Measurements from ENCODE around the gene ZNF746. TPM values are rescaled to one million over a fixed set of nuclear protein-coding genes. Genes with fewer than 3 reads are reported as not detected.

ZNF746 gene
- total RNA-seq, 1 donor: 13.2 TPM

DNA sequence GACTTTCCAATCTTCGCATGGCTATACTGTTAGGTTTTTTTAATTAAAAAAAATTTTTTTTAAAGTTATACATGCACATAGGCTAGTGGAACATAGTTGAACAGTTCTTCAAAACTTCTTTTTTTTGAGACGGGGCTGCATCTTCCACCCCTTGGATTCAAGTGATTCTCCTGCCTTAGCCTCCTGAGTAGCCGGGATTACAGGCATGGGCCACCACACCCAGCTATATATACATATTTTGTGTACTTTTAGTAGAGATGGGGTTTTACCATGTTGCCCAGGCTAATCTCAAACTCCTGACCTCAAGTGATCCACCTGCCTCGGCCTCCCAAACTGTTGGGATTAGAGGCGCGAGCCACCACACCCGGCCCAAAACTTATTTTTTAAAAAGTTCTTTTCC lies 54.1 kb downstream of the ZNF746 start:
- no peak for TF ChIP-seq CTCF (IDR thresholded peaks at IDR 0.05; ENCODE audit: insufficient read depth, low read length)
- DNase-seq (ENCODE audit: low read depth): no peak
- H3K4me3 ChIP-seq (ENCODE audit: low read depth, low read length): no peak overlapping the region

GRCh38 chr7:149442924-149443323 lies 54.7 kb downstream of the ZNF746 start:
- no peak for DNase-seq (ENCODE audit: low read depth)
- H3K4me3 ChIP-seq (ENCODE audit: low read depth, low read length): no peak overlapping the region
- TF ChIP-seq CTCF (IDR thresholded peaks at IDR 0.05; ENCODE audit: insufficient read depth, low read length): no peak

DNA sequence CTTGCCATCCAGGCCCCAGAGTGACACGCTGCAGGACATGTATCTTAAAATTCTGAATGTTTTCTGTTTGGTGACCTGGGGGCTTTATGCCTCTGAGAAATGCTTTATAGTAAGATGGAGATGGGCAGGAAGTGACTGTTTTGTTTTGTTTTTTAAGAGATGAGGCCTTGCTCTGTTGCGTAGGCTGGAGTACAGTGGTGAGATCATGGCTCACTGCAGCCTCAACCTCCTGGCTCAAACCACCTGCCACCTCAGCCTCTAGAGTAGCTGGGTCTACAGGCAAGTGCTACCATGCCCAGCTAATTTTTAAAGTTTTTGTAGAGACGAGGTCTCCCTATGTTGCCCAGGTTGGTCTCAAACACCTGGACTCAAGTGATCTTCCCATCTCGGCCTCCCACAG lies 57.4 kb downstream of the ZNF746 start:
- H3K4me3 ChIP-seq (ENCODE audit: low read depth, low read length): no peak overlapping the region
- no peak for DNase-seq (ENCODE audit: low read depth)
- no peak for TF ChIP-seq CTCF (IDR thresholded peaks at IDR 0.05; ENCODE audit: insufficient read depth, low read length)

DNA sequence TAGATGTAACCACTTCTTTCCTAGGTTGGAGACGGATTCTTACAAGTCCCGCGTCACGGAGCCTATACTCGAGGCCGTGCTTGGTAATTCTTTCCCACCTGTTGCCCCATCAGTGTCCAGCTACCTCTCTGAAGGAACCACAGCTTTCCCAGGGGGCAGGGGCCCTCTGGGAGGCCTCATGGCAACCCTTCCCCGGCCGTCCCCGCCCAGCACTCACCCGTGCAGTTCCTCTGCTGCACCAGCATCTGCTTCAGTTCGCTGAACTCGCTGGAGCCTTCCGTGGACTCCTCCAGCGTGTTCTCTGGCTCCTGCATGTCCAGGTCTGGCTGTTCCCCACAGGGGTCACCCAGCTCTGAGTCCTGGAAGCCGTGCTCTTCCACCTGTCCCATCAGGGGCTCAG lies 61.3 kb downstream of the ZNF746 start:
- TF ChIP-seq CTCF (IDR thresholded peaks at IDR 0.05; ENCODE audit: insufficient read depth, low read length): no peak
- no peak for DNase-seq (ENCODE audit: low read depth)

DNA sequence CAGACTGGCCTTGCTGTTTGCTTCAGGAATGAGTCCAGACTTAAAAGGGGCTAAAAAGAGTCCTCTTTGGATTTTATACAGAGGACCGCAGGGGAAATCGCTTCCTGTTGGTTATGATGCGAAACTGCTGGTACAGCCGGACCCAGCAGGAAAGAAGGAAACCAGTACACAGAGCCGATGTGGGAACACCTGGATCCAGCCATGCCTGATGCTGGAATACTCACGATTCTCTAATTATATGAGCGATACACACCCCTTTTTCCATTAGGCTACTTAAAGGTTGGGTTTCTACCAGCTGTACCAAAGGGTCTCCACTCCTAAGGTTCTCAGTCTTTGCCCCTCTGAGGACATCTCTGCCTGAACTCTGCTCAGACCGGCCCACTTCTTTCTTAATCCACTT lies 64.5 kb downstream of the ZNF746 start:
- no peak for TF ChIP-seq CTCF (IDR thresholded peaks at IDR 0.05; ENCODE audit: insufficient read depth, low read length)
- DNase-seq (ENCODE audit: low read depth): no peak

More for the DNA sequence above, 61.3 kb downstream of the ZNF746 start:
- H3K4me3 ChIP-seq (ENCODE audit: low read depth, low read length): no peak overlapping the region

DNA sequence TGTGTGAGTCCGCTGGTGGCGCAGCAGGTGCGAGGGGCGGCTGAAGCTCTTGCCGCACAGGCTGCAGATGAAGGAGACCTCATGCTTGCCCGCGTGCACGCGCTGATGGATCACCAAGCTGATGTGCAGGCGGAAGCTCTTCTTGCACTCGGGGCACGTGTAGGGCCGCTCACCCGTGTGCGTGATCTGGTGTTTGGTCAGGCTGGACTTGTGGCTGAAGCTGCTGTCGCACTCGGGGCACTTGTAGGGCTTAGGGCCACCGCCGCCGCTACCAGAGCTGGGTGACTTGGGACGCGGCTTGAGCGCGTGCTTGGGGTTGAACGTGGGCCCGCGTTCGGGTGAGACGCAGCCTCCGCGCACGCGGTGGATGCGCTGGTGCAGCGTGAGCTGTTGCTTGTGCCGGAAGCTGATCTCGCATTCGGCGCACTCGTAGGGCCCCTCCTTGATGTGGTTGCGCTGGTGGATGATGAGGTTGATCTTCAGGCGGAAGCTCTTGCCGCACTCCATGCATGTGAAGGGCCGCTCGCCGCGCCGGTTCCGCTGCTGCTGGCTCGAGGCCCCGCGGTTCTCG lies 65.4 kb downstream of the ZNF746 start:
- no peak for DNase-seq (ENCODE audit: low read depth)
- H3K4me3 ChIP-seq (ENCODE audit: low read depth, low read length): no peak overlapping the region
- TF ChIP-seq CTCF (IDR thresholded peaks at IDR 0.05; ENCODE audit: insufficient read depth, low read length): no peak

More for the DNA sequence above, 64.5 kb downstream of the ZNF746 start:
- H3K4me3 ChIP-seq (ENCODE audit: low read depth, low read length): no peak overlapping the region

Data from fibroblast of the aortic adventitia (primary cell).